GM20431 (cell line): ENCODE data around the gene STAMBP.
"Not testable (repeated sequence)": the region's sequence is repeated elsewhere in the genome, so short reads cannot be mapped to it uniquely, and the experiment has no call there.

Experiments
- in situ Hi-C: fragments of 300-500 bp; cut with MseI, MboI; formaldehyde crosslinking; loops from one replicate; pipeline ENCODE4 v1.15.0; 2020; ENCODE audit warnings: low sequenced_read_pairs; ENCODE audit not compliant: unreplicated experiment

The STAMBP gene

DNA sequence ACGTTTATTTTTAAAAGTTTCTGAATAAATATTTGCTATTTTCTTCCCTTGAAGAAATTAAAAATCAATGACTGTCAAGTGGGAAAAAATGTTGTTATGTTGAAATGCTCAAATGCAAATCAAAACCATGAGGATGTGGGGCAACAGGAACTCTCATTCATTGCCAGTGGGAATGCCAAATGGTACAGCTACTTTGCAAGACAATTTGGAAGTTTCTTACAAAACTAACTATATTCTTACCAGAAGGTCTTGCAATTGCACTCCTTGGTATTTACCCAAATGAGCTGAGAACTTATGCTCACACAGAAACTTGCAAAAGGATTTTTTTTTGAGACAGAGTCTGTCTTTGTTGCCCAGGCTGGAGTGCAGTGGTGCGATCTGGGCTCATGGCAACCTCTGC is 56.6 kb downstream of the STAMBP start:
- in situ Hi-C loops, result no loop called here

DNA sequence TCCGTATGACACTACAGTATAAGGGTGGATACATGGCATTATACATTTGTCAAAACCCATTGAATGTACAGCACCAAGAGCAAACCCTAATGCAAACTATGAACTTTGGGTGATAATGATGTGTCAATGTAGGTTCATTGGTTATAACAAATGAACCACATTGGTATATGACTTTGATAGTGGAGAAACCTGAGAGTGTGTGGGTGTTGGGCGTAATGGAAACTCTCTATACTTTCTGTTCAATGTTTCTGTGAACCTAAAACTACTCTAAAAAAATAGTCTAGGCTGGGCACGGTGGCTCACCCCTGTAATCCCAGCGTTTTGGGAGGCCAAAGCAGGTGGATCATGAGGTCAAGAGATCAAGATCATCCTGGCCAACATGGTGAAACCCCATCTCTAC is 57.6 kb downstream of the STAMBP start:
- in situ Hi-C loops, result no loop called here

DNA sequence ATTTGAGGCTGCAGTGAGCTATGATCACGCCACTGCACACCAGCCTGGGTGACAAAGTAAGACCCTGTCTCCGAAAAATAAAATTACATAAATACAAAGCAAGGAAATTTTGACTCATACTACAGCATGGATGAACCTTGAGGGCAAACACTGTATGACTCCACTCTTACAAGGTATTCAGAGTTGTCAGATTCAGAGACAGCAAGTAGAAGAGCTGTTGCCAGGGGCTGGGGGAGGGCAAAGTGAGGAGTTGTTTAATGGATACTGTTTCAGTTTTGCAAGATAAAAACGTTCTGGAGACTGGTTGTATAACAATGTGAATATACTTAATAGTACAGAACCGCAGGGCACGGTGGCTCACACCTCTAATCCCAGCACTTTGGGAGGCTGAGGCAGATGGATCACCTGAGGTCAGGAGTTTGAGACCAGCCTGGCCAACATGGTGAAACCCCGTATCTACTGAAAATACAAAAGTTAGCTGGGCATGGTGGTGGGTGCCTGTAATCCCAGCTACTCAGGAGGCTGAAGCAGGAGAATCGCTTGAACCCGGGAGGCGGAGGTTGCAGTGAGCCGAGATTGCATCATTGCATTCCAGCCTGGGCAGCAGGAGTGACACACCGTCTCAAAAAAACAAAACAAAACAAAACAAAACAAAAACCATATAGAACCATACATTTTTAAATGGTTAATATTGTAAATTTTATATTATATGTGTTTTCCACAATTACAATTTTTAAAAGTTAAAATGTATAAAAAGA is 59.0 kb downstream of the STAMBP start:
- in situ Hi-C loops, result not testable (repeated sequence)

DNA sequence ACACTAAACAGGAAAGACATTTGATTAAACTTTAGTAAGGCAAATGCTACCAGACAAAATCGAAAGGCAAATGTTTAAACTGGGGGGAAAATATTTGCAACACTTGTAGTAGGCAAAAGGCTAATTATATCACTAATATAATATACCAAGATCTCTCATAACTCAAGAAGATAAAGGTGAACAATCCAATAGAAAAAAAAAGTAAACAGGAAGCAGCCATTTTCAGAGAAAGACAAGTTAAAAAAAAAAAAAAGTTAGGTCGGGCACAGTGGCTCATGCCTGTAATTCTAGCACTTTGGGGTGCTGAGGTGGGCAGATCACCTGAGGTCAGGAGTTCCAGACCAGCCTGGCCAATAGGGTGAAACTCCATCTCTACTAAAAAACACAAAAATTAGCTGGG is 59.6 kb downstream of the STAMBP start:
- in situ Hi-C loops, result no loop called here

DNA sequence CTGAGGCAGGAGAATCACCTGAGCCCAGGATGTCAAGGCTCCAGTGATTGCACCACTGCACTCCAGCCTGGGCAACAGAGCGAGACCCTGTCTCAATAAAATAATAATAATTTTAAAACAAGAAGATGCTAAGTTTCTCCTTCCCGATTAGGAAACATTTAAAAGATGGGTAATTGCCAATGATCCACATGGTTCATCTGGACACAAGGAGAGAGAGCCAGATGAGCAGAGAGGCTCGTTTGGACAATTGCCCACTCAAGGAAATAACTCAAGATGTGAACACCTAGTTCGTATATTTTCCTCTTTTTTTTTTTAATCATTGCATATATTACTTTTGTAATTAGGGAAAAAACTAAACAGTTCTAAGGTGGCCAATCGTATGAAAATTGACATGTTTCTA is 60.4 kb downstream of the STAMBP start:
- in situ Hi-C loops, result no loop called here

DNA sequence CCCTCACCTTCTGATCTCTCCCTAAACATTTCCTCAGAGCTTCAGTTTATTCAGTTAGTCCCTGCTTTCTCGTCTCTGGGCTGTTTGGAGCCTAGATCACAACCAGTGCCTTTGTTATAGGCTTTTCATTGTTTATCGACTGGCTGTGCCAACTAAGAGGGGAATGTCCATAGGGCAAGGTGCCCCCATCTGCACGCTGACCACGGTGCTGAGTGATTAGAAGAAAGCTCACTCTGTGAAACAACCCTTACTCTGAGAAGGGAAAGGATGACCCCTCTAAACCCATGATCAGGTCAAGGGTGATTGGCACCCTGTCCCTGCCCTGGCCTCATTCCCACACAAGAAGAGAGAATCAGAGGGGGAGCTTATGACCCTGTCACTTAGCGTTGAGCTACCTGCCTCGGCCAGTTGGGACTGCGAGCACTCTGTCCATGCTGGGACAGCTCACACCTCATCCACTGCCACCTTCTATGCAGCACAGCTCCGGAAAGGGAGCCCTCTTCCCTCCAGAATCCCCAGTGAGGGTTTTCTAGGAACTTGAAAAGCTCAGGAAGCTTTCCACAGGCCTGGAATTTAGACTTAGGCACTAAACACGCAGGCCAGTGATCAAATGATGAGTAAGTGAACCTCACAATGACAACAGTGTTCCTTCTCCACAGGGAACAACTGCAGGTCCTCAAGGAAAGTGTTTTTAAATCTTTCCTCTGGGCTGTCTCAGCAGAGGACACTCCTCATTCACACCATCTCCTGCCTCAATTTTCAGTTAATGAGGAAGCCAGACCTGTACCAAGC is 61.7 kb downstream of the STAMBP start:
- in situ Hi-C loops, result no loop called here

DNA sequence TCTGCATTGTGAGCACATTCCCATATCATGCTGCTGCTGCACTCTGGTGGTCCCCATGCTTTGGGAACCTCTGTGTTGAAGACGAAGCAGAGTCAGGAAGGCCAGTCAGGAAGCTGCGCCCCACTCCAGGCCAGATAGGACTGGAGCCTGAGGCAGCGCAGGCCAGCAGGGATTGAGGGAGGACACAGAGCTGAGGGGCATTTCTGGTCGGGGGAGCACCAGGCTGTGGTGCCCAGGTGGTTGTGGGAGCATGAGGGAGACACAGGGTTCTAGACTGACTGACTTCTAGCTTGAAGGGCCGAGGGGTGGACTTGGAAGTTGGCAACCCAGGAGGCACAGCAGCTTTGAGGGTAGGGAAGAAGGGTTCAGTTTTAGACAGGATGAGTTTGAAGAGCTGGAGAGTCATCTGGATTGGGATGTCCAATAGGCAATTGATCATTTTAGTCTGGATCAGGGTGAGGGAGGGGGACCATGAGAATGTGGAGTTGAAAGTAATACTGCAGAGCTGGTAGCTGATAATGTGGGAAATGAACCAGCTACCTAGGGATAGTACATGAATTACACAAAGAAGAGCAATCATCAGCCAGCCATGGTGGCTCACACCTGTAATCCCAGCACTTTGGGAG is 62.6 kb downstream of the STAMBP start:
- in situ Hi-C loops, result no loop called here

DNA sequence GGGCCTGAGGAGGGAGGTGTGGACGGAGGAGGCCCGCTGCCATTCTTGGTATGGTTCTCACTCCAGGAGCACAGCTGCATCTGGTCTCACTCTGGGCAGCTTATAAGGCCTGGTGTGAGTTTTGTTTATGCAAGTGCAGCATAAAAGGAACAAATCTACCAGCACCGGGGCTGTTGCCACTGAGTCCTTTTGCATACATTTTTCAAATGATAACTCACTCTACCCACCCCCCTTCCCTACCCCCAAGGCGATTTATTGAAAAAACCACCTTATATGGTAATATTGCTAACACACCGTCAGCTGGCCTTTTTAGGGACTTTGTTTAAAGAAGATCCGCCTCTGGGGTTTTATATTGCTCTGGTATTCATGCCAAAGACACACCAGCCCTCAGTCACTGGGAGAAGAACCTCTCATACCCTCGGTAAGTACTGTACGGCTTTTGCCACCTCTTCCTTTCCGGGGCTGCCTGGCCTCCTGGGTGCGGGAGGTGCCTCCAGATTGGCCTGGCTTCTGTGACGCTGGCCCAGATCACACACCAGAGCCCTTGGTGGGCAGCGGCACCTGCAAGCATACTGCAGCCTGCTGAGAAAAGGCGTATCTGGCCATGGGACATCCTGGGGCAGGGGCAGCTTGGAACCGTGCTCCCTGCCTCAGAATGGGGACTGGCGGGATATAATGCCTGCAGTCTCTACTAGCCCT is 64.0 kb downstream of the STAMBP start, which contains the start of gene ACTG2:
Gene ACTG2 (plus strand): TSS at position 378 of the 699 bp plus-strand sequence. CDS start 8,304 bp downstream, outside the sequence.
- in situ Hi-C loops, result no loop called here

DNA sequence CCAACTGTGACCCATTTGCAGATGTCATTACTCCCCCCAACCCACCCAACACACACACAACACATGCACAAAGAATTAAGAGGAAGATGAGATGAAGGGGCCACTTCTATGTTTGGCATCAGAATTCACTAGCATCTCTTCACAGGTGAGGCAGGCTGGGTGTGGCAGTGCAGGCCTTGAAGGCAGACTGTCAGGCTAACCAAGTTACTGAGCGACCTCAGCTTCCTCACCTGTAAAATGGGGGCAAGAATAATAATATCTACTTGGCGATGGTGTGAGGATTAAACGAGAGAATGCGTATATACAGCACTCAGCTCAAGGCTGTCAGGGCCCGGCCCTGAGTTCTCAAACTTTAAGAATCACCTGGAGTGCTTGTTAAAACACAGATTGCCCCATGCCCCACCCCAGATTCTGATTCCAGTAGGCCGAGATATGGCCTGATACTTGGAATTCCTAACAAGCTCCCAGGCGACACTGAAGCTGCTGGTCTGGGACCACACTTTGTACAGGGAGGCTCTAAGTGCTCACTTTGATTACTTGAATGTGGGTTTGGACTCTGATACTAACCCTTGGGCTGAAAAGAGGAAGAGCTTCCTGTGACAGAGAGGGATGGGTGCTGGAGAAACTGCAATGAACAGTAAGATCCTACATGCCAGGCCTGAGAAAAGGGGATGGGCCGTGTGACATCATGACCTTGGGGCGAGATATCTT is 65.2 kb downstream of the STAMBP start:
- in situ Hi-C loops, result no loop called here

DNA sequence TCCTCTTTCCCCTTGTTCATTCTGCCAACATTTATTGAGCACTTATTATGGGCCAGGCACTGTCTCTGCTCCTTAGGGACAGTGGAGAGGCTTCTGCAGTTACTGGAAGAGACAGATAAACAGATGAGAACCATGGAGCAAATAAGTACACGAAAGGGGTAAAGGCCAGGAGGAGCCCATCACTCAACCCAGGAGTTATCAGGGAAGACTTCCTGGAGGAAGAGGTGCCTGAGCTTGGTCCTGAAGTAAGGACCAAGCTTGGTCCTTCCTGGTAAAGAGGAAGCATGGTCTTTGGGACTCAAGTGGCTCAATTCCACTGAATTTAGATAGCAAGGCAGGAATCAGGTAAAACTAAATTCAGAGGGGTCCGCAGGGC is 65.7 kb downstream of the STAMBP start:
- in situ Hi-C loops, result no loop called here

DNA sequence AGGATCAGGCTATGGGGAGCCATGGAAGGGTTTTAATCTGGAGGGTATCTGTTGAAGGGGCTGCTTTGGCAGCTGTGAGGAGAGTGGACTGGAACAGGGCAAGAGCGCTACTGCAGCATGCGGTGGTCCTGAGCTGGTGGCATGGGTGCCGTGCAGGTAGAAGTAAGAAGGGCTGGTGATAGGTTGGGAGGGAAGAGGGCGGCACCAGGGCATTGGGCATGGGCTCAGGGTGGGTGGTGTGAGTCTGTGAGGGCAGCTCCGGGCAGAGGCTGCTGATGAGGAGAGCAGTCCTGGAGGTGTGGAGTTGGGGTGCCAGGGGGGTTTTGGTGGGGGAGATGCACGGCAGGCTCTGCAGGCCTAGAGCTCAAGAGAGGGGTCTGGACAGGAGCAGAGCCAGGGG is 66.1 kb downstream of the STAMBP start:
- in situ Hi-C loops, result no loop called here

DNA sequence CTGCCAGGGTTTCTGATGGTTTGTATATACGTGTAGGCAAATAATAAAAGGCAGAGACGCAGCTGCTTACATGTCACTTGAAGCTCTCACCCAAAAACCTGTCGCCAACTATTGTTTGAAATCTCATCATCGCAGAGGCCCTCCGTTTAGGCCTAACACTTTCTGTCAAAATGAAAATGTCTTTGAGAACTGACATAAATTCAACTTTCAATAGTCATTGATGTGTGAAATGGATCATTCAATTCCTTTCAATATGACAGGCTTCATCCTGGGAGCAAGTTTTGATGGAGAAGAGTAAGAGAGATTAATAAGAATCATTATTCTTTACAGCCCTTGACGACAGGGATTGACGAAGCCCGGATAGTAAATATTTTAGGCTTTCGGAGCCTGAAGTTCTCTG is 66.7 kb downstream of the STAMBP start:
- in situ Hi-C loops, result no loop called here

DNA sequence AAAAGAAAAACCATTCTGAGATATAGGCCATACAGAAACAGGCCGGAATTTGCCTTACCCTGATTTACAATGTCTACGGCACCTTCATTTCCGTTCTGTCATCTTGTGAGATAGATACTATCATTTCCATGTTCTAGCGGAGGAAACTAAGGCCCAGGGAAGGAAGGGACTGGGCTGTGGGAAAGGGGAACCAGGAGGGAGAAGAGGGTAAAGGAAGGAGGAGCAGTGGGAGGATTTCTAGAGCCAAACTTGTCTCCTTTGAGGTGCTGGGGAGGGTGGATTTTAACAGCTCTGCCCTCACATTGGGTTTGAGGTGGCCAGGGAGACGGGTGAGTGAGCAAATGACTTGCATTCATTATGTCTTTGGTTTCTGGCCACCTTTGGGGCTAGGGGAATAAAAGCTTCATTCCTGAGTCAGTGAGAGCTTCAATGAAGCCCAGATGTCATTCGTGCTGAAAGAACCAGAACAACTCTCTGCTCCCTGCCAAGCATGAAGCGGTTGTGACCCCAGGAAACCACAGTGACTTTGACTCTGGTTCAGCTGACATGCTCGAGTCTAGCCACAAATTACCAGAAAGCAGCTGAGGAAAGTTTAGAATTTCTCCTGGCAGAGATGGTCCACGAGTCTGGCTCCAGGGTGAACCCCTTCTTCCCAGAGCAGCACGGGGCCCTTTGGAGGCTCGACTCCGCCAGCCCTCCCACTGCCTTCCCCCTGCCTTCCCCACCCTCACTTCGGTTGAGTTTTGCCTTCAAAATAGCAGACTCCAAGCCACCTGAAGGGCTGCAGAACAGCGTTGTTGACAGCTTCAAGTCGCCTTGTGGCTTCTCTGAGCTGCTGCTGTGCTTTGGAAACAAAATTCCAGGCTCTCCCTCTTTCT is 67.8 kb downstream of the STAMBP start:
- in situ Hi-C loops, result no loop called here

DNA sequence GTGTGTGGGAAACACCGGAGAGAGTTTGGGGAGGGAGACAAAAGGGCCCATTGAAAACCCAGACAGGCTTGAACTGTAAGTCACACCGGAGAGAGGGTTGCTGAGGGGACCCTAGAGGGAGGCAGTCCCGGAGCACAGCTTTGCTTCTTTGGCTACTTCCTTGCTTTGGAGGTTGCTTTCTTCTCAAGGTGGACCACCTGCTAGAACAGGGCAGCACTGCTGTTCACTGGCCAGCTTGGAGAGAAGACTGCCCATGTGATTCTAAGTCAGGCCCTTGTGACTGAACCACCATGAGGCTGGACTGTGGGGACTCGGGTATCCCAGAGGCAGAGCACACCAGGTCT is 68.5 kb downstream of the STAMBP start:
- in situ Hi-C loops, result no loop called here

DNA sequence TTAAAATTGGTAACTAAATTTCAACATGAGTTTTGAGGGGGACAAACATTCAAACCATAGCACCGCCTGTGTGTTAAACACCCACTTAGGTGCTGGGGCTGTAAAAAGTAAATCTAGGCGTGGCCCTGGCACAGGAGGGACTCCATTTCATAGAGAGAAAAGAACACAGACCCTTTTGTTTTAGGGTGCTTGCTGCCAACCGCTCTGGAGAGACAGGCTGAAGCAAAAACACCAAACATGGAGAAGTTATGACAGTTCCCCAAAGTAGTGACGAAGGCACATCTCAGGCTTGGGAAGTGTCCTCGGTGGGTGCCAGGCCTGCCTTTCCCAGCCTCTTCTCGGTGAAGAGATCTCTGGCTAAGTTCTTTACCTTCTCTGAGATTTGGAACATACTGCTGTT is 69.2 kb downstream of the STAMBP start:
- in situ Hi-C loops, result no loop called here

DNA sequence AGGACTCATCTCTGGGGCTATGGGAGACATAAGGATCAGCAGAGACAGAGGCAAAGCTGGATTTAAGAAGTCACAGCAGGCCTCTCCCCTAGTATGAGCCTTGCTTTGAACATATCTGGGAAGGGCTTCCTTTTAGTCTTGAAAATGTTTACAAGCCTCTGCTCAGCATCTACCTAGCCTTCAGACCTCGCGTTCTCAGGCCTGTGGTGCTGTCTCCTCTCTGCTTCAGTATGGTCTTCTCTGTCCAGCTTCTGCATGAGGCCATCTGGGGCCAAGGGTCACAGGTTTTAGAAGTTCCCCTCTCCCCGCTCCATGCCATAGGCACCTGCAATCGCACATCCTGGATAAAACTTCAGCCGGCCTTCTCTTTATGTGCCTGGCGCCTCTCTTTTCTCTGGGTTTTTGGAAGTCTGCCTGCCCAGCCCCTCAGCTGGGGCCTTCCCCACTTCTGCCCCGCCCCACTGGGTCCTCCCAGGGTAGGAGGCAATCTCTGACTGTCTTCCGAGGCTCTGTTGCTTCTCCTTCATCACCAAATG is 71.1 kb downstream of the STAMBP start:
- in situ Hi-C loops, result loop anchor here (25.0 kb wide), 1 partner anchor 187 kb away; no protein-coding TSS in a partner anchor

DNA sequence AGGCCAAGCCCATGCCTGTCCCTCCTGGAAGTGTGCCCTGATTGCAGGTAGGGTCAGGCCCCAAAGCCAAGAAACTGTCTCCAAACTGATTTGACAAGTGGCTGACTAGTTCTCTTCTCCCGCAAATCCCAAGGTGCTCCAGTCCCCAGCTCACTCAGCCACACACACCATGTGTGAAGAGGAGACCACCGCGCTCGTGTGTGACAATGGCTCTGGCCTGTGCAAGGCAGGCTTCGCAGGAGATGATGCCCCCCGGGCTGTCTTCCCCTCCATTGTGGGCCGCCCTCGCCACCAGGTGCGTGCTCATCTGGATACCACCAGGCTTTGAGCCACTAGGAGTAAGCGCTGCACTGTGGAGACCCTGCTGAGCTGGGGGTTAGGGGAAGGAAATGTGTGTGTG is 72.4 kb downstream of the STAMBP start:
- in situ Hi-C loops, result loop anchor here (25.0 kb wide), 1 partner anchor 186 kb away; no protein-coding TSS in a partner anchor

DNA sequence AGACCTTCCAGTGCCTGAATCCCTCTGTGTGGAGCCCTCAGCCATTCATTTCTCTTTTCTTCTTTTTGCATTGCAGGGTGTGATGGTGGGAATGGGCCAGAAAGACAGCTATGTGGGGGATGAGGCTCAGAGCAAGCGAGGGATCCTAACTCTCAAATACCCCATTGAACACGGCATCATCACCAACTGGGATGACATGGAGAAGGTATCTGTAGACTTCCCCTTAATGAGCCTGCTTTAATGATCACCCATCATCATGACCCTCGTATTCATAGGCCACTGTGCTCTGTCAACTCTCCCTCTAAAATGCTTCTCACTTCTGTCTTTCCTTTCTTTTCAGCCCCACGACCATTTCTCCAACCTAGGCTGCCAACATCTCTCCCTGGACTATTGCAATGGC is 73.5 kb downstream of the STAMBP start:
- in situ Hi-C loops, result loop anchor here (25.0 kb wide), 1 partner anchor 185 kb away; no protein-coding TSS in a partner anchor

DNA sequence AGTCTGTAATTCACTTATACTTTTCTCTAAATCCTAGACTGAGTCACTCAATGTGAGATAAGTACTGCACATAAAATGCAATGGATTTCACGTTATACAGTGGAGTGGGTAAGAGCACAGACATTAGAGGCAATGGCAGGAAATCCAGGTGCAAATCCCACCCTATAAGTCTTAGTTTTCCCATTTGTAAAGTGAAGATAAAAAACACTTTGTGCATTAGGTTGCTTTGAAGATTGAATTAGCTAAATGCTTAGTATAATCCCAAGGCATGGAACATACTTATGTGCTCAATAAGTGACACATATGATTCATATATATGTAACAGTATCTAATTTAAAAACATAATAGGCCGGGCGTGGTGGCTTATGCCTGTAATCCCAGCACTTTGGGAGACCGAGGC is 74.6 kb downstream of the STAMBP start:
- in situ Hi-C loops, result loop anchor here (25.0 kb wide), 1 partner anchor 184 kb away; no protein-coding TSS in a partner anchor
